Left lung (tissue), 10 donors: Measurements from ENCODE around the gene KLF2. TPM values are rescaled to one million over a fixed set of nuclear protein-coding genes. Genes with fewer than 3 reads are reported as not detected.

Experiments
- ATAC-seq: fragments of 200-7000 bp; cut with Tn5 transposase; one replicate; pipeline ENCODE4 v1.9.1; 2020; ENCODE audit warnings: moderate library complexity
- DNase-seq, 4 donors: peaks; one replicate each; pipeline ENCODE4 v3.0.0-alpha.2; 2013 to 2020
- H3K27ac ChIP-seq, 2 donors: fragments of 200-600 bp; sonication (generic) in 1 of 2; one replicate each; pipeline versions ENCODE4 v1.5.0 to v1.8.0; 2020 to 2021
- H3K27me3 ChIP-seq, 2 donors: fragments of 200-600 bp; sonication (generic) in 1 of 2; one replicate each; pipeline versions ENCODE4 v1.5.0 to v1.8.0; 2020 to 2021
- H3K36me3 ChIP-seq, 2 donors: fragments of 200-600 bp; sonication (generic) in 1 of 2; one replicate each; pipeline versions ENCODE4 v1.5.0 to v1.8.0; 2020 to 2021
- H3K4me1 ChIP-seq, 2 donors: fragments of 200-600 bp; one replicate each; pipeline ENCODE4 v1.8.0; 2021
- H3K4me3 ChIP-seq, 2 donors: fragments of 200-600 bp; sonication (generic) in 1 of 2; one replicate each; pipeline versions ENCODE4 v1.5.0 to v1.8.0; 2020 to 2021; ENCODE audit warnings: mild to moderate bottlenecking in 1 of 2
- H3K9me3 ChIP-seq, 2 donors: fragments of 200-600 bp; sonication (generic) in 1 of 2; one replicate each; pipeline versions ENCODE4 v1.5.0 to v1.8.0; 2020 to 2021
- intact Hi-C, 2 donors: fragments of 100-400 bp; cut with DNase I; formaldehyde crosslinking; loops; one replicate each; pipeline versions ENCODE4 v1.11.2 to v1.14.2; 2022
- polyA plus RNA-seq, 6 donors: library from polyadenylated mRNA; unstranded; fragments of 120-200 nt; gene quantifications; one replicate each; pipeline ENCODE4 v1.2.1, GENCODE V29; 2013; ENCODE audit not compliant: insufficient read length in 6 of 6
- total RNA-seq, 2 donors: library from RNA; stranded (reverse); fragmentation: NEBNext Ultra II Directional; extraction: Animal tissue kit (Norgen Biotek cat#: 25700); gene quantifications; one replicate each; pipeline ENCODE4 v1.2.1, GENCODE V29; 2021
- TF ChIP-seq, protein P1 (sequence below), 2 donors: fragments of 200-600 bp; sonication (generic) in 1 of 2; IDR thresholded peaks; one replicate each; pipeline versions ENCODE4 v1.5.0 to v1.8.0; 2021; ENCODE audit warnings: antibody characterized with exemption in 2 of 2
- donor health status: DM: no; HTN: yes; CAD: no.
- donor health status: DM: no; HTN: no; CAD: no.

The KLF2 gene
- total and polyA plus RNA-seq, 8 donors = 12.9 to 75.9 (median 37.6) TPM

DNA sequence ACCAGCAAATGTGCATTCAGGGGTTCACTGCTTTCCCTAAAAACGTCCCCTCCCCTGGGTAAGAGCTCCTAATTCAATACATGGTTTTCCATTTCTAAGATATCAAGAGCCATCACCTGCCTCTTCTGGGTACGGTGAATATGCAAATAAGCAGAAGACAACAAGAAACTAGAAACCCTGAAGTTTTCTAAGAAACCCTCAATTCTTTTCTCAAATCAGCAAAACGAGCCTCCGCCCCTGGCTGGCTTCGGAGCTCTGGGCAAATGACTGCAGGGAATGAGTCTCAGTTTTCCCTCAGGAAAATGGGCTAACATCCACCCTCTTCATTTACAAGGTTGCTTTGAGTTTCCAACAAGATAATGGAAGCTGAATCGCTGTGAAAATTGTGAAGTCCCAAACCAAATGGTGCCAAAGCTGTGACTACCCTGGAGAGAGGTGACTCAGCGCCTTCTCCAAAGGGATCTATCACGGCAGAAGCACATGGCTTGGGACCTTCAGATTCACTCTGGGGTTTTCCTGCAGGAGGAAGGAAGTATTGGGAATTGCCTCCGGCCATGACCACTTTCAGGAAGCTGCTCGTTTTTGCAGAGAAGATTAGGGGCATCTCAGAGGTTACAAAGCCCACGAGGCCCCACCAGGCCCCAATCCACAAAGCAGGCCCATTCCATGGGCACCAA, 26.6 kb downstream of the KLF2 start:
- DNase-seq (no peak), ATAC-seq (no peak)
- H3K27me3 ChIP-seq = no peaks in the 10 kb centered on the region
- no peak overlapping the region for H3K4me3 ChIP-seq
- intact Hi-C loops = no loop called here
- TF ChIP-seq, protein P1, sequence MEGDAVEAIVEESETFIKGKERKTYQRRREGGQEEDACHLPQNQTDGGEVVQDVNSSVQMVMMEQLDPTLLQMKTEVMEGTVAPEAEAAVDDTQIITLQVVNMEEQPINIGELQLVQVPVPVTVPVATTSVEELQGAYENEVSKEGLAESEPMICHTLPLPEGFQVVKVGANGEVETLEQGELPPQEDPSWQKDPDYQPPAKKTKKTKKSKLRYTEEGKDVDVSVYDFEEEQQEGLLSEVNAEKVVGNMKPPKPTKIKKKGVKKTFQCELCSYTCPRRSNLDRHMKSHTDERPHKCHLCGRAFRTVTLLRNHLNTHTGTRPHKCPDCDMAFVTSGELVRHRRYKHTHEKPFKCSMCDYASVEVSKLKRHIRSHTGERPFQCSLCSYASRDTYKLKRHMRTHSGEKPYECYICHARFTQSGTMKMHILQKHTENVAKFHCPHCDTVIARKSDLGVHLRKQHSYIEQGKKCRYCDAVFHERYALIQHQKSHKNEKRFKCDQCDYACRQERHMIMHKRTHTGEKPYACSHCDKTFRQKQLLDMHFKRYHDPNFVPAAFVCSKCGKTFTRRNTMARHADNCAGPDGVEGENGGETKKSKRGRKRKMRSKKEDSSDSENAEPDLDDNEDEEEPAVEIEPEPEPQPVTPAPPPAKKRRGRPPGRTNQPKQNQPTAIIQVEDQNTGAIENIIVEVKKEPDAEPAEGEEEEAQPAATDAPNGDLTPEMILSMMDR (IDR thresholded peaks at IDR 0.05) = no peak
- no peaks in the 10 kb centered on the region for H3K9me3 ChIP-seq
- H3K36me3 ChIP-seq = peaks cover 0 to 5% of the 10 kb centered on the region in 2 donors
- H3K27ac ChIP-seq = peak overlapping the region in 1 of 2 donors; percentile 60
- H3K4me1 ChIP-seq = peaks cover 0 to 35% of the 10 kb centered on the region in 2 donors

GRCh38 chr19:16355293-16356043, 30.8 kb downstream of the KLF2 start:
- H3K36me3 ChIP-seq = peaks cover 0 to 5% of the 10 kb centered on the region in 2 donors
- H3K4me1 ChIP-seq = peaks cover 0 to 47% of the 10 kb centered on the region in 2 donors
- DNase-seq = no peak
- H3K4me3 ChIP-seq = no peak overlapping the region
- no peaks in the 10 kb centered on the region for H3K27me3 ChIP-seq
- H3K27ac ChIP-seq = peak overlapping the region in 1 of 2 donors; percentile 18
- intact Hi-C loops = no loop called here
- no peaks in the 10 kb centered on the region for H3K9me3 ChIP-seq
- TF ChIP-seq, protein P1 (IDR thresholded peaks at IDR 0.05) = no peak
- ATAC-seq = peak; percentile 61

GRCh38 chr19:16358456-16358855, 33.8 kb downstream of the KLF2 start:
- H3K27ac ChIP-seq = no peak overlapping the region
- no peaks in the 10 kb centered on the region for H3K9me3 ChIP-seq
- TF ChIP-seq, protein P1 (IDR thresholded peaks at IDR 0.05) = no peak
- H3K36me3 ChIP-seq = peaks cover 0 to 5% of the 10 kb centered on the region in 2 donors
- DNase-seq (peak in 1 of 4 donors; percentile 54), ATAC-seq (no peak)
- intact Hi-C loops = no loop called here
- no peak overlapping the region for H3K4me3 ChIP-seq
- peaks cover 0 to 61% of the 10 kb centered on the region in 2 donors for H3K4me1 ChIP-seq
- no peaks in the 10 kb centered on the region for H3K27me3 ChIP-seq

DNA sequence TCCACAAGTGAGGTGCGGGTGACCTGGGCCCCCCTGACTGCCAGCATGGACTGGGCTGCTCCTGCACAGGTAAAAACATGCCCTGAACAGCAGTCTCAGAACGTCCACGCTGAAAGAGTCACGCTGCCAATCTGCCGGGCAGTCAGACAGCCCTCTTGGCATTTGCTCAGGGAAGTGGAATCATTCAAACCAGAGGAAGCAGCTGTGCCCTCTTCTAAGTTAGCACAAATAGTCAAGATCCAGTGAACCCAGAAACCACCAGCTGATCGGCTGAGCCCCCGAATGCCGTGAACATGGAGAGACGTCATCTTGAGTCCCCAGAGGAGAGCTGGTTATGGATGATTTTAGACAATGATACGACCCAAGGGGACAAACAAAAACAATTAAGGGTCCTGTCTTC, 34.4 kb downstream of the KLF2 start:
- DNase-seq (peak in 1 of 4 donors; percentile 34), ATAC-seq (no peak)
- Histone ChIP-seq H3K36me3 (peaks cover 0 to 5% of the 10 kb centered on the region in 2 donors), H3K27ac (no peak overlapping the region), H3K4me1 (peaks cover 0 to 64% of the 10 kb centered on the region in 2 donors), H3K27me3 (no peaks in the 10 kb centered on the region), H3K4me3 (no peak overlapping the region), H3K9me3 (no peaks in the 10 kb centered on the region)
- TF ChIP-seq, protein P1 (IDR thresholded peaks at IDR 0.05) = no peak
- intact Hi-C loops = no loop called here

- Histone ChIP-seq H3K27ac (no peak overlapping the region), H3K9me3 (no peaks in the 10 kb centered on the region), H3K36me3 (peaks cover 0 to 5% of the 10 kb centered on the region in 2 donors), H3K27me3 (no peaks in the 10 kb centered on the region), H3K4me1 (peaks cover 0 to 67% of the 10 kb centered on the region in 2 donors), H3K4me3 (no peak overlapping the region)
- TF ChIP-seq, protein P1 (IDR thresholded peaks at IDR 0.05) = no peak
- intact Hi-C loops = no loop called here
- no peak for DNase-seq
- ATAC-seq = no peak
Observed at GRCh38 chr19:16359964-16360363, 35.3 kb downstream of the KLF2 start.
